ENCODE data around the gene FGFBP1.
"Not testable (repeated sequence)": the region's sequence is repeated elsewhere in the genome, so short reads cannot be mapped to it uniquely, and the experiment has no call there.

The FGFBP1 gene

DNA sequence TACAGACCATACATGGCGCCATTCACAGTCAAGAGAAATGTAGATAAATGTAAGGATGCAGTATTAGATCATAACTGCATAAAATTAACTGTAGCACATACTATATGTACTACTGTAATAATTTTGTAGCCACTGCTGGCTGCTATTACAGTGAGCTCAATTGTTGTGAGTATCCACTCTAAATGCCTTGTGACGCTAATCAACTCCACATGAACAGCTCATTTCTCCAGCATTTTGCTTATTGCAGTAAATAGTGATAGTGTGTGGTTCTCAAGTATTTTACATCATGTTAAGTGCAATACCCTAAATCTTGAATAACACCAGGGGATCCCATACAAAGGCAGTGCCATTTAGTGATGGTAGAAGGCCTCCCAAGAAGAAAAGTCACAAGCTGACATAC lies 21.2 kb downstream of the FGFBP1 start:
- TF ChIP-seq SPI1 (IDR thresholded peaks at IDR 0.05; ENCODE audit: low read depth, low read length): no peak
- no peak for TF ChIP-seq PAX5 (IDR thresholded peaks at IDR 0.05; ENCODE audit: insufficient read depth, low read length, severe bottlenecking)
- no peak for TF ChIP-seq TAF1 (IDR thresholded peaks at IDR 0.05; ENCODE audit: low read depth, low read length)
- no peak for TF ChIP-seq POLR2A (IDR thresholded peaks at IDR 0.05; ENCODE audit: low read depth, low read length)
- no peak for TF ChIP-seq POU2F2 (IDR thresholded peaks at IDR 0.05; ENCODE audit: low read depth, low read length)
- no peak for TF ChIP-seq POLR2AphosphoS5 (IDR thresholded peaks at IDR 0.05; ENCODE audit: low read depth, low read length)
- FAIRE-seq (no peak), DNase-seq (ENCODE audit: insufficient read length, low spot score) (no peak)

DNA sequence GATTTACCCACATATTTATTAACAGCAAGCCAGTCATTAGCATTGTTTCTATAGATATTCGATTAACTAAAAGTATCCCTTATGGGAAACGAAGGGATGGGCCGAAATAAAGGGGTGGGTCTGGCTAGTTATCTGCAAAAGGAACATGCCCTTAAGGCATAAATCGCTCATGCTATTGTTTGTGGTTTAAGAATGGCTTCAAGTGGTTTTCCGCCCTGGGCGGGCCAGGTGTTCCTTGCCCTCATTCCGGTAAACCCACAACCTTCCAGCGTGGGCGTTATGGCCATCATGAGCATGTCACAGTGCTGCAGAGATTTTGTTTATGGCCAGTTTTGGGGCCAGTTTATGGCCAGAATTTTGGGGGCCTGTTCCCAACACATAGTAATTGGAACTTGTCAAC lies 22.2 kb downstream of the FGFBP1 start:
- not testable (repeated sequence) for FAIRE-seq; DNase-seq (ENCODE audit: insufficient read length, low spot score)

DNA sequence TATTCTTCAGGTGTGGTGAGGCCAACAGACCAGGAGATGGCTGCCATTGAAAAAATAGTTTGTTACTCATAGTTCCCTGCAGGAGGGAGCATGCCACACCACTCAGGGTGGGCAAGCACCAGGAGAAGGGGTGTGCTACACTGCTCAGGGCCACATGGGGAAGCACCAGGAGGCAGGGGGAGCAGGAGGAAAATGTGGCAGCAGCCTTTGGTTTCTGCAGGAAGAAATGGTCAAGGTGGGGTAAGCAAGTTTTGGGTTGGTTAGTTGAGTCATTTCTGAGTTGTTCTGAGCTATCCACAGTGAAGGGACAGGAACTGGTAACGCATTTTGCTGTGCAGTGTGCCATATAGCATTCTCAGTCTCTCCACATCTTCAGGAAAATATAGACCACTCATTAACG lies 23.8 kb downstream of the FGFBP1 start:
- FAIRE-seq (no peak), DNase-seq (ENCODE audit: insufficient read length, low spot score) (no peak)
- TF ChIP-seq PAX5 (IDR thresholded peaks at IDR 0.05; ENCODE audit: insufficient read depth, low read length, severe bottlenecking) (no peak), TAF1 (IDR thresholded peaks at IDR 0.05; ENCODE audit: low read depth, low read length) (no peak), POLR2AphosphoS5 (IDR thresholded peaks at IDR 0.05; ENCODE audit: low read depth, low read length) (no peak), POU2F2 (IDR thresholded peaks at IDR 0.05; ENCODE audit: low read depth, low read length) (no peak), SPI1 (IDR thresholded peaks at IDR 0.05; ENCODE audit: low read depth, low read length) (no peak), POLR2A (IDR thresholded peaks at IDR 0.05; ENCODE audit: low read depth, low read length) (no peak)

DNA sequence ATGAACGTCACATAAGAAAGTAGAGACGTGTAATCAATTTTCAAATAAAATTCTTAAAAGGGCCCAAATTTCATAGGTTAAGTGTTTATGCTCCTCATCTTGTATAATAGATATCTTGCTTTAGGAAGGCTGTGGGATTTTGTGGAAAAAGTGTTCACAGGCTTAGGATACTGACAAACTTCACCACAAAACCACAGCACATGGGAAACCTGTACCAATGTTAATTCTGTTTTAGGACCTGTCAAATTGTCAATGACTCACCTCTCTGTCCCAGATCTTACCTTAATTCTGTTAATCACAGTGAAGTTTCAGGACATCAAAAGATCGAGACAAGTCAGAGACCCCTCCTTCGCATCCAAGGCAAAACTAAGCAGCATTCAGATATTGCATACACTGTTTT lies 24.2 kb downstream of the FGFBP1 start:
- FAIRE-seq: no peak
- no peak for DNase-seq (ENCODE audit: insufficient read length, low spot score)
- TF ChIP-seq POLR2AphosphoS5 (IDR thresholded peaks at IDR 0.05; ENCODE audit: low read depth, low read length) (no peak), POLR2A (IDR thresholded peaks at IDR 0.05; ENCODE audit: low read depth, low read length) (no peak), POU2F2 (IDR thresholded peaks at IDR 0.05; ENCODE audit: low read depth, low read length) (no peak), SPI1 (IDR thresholded peaks at IDR 0.05; ENCODE audit: low read depth, low read length) (no peak), TAF1 (IDR thresholded peaks at IDR 0.05; ENCODE audit: low read depth, low read length) (no peak), PAX5 (IDR thresholded peaks at IDR 0.05; ENCODE audit: insufficient read depth, low read length, severe bottlenecking) (no peak)

DNA sequence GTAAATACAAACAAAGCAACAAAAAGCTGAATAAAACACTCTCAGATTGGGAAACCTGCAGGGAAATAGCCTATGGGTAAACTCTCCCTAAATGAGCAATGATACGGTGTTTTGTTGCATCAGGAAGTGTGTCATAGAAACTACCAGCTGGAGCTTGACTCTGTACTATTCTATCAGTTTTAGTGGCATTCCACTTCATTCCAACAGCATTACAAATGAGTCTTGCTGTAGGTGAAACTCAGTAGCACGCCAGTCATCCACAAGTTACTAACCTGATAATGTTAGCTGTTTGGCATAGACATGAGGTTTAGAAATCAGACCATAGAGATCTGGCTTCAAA lies 24.9 kb downstream of the FGFBP1 start:
- FAIRE-seq: no peak
- DNase-seq (ENCODE audit: insufficient read length, low spot score): no peak
- no peak for TF ChIP-seq PAX5 (IDR thresholded peaks at IDR 0.05; ENCODE audit: insufficient read depth, low read length, severe bottlenecking)
- TF ChIP-seq POU2F2 (IDR thresholded peaks at IDR 0.05; ENCODE audit: low read depth, low read length): no peak
- no peak for TF ChIP-seq POLR2AphosphoS5 (IDR thresholded peaks at IDR 0.05; ENCODE audit: low read depth, low read length)
- TF ChIP-seq POLR2A (IDR thresholded peaks at IDR 0.05; ENCODE audit: low read depth, low read length): no peak
- no peak for TF ChIP-seq TAF1 (IDR thresholded peaks at IDR 0.05; ENCODE audit: low read depth, low read length)

DNA sequence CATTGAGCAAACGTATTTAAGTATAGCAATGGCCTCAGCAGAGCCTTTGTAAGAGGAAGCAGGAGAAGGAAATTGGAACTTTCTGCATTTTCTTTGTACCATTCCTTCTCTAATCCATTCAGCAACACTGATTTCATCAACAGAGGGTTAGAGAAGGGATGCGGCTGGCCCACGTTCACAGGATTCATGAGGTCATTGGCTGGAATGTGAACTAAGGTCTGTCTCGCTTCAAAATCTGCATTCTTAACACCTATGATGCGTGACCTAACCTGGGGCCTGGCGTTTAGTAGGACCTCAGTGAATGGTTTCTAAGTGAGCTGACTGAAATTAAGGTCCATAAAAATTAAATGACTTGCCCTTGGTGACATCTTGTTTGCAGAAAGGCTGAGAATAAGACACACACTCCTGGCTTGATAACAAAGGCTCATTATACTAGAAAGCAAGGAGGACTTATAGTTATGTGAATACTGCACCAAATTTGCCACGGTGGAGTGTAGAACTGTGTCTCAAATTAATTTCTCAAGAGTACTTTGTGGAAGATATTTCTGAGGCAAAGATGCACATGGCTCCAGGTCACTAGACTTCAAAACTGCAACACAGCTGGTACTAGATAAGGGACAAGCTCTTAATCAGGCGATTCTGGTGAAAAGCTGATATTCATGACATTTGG lies 25.4 kb downstream of the FGFBP1 start:
- FAIRE-seq (no peak), DNase-seq (ENCODE audit: insufficient read length, low spot score) (no peak)
- TF ChIP-seq TAF1 (IDR thresholded peaks at IDR 0.05; ENCODE audit: low read depth, low read length) (no peak), POLR2A (IDR thresholded peaks at IDR 0.05; ENCODE audit: low read depth, low read length) (no peak), POU2F2 (IDR thresholded peaks at IDR 0.05; ENCODE audit: low read depth, low read length) (no peak), POLR2AphosphoS5 (IDR thresholded peaks at IDR 0.05; ENCODE audit: low read depth, low read length) (no peak), PAX5 (IDR thresholded peaks at IDR 0.05; ENCODE audit: insufficient read depth, low read length, severe bottlenecking) (no peak), SPI1 (IDR thresholded peaks at IDR 0.05; ENCODE audit: low read depth, low read length) (no peak)

DNA sequence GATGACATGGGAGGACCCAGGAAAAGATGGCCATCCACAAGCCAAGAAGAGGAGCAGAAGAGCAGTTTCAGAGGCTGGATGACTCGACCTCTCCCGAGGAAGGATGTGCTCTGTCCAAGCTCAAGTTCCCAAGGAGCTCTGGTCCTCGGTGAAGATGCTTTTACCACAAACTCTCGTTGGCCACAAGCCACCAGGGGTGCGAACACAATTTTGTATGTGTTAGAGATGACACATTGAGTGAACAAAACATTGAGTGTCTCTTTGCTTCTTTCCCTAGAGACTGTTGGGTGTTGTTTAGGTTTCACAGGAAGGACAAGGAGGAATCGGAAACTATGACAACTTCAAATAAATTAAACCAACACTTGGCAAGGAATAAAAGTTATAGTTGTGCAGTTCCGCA lies 26.3 kb downstream of the FGFBP1 start:
- FAIRE-seq: no peak
- TF ChIP-seq PAX5 (IDR thresholded peaks at IDR 0.05; ENCODE audit: insufficient read depth, low read length, severe bottlenecking) (no peak), TAF1 (IDR thresholded peaks at IDR 0.05; ENCODE audit: low read depth, low read length) (no peak), POU2F2 (IDR thresholded peaks at IDR 0.05; ENCODE audit: low read depth, low read length) (no peak)
- no peak for DNase-seq (ENCODE audit: insufficient read length, low spot score)

DNA sequence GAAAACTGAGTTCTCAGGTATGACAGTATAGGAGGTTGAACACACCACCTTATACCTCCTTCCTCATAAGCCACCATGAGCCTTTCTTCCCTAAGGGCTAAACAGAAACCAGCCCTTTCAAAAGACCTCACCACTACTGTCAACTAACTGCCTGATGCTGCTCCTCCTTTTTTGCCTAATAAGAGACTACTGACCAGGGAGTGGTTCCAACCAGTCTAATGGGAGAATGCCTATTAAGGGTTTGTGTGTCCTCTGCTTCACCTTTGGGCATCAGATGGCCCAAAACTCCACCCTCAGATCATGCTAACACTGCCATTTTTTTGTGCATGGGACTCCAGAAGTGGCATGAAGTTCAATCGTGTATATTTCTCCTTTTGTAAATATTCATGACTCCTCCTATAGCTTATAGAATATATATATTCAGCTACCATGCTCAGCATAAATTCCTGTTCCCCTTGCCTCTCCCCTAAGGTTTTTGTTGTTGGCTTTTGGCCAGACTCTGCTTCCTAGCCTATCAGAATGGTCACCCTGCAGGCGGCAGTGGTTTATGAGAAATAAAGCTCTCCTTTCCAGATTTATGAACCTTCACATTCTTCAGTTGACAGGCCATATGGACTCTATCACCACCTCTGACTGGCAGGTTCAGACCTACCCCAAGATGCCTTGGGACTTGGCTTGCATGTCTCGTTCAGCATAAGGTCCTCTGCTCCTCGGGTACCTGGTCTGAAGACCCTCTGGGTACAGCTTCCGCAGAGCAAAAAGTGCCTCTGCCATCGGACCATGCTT lies 28.2 kb downstream of the FGFBP1 start:
- no peak for TF ChIP-seq POU2F2 (IDR thresholded peaks at IDR 0.05; ENCODE audit: low read depth, low read length)
- TF ChIP-seq POLR2A (IDR thresholded peaks at IDR 0.05; ENCODE audit: low read depth, low read length): no peak
- TF ChIP-seq SPI1 (IDR thresholded peaks at IDR 0.05; ENCODE audit: low read depth, low read length): no peak
- TF ChIP-seq TAF1 (IDR thresholded peaks at IDR 0.05; ENCODE audit: low read depth, low read length): no peak
- FAIRE-seq (no peak), DNase-seq (ENCODE audit: insufficient read length, low spot score) (no peak)

DNA sequence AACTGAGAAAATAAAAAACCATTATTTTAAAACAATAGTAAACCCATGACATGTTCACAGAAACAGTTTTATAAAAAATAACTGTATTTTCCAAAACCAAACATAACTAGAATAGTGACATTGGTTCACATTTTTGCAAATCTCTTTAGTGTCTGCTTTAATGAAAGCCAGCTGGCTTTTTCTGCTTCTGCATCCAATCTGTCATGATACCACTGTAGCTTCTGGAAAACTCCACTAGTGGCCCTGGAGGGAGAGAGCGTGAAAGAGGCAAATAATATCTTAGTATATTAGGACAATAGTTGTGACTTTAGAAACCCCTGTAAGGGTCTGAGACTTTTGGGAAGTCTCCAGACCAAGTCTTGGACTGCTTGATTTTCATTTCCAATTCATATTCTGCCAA lies 31.1 kb downstream of the FGFBP1 start:
- DNase-seq (ENCODE audit: insufficient read length, low spot score) (no peak), FAIRE-seq (no peak)
- no peak for TF ChIP-seq POU2F2 (IDR thresholded peaks at IDR 0.05; ENCODE audit: low read depth, low read length)
- no peak for TF ChIP-seq SPI1 (IDR thresholded peaks at IDR 0.05; ENCODE audit: low read depth, low read length)

DNA sequence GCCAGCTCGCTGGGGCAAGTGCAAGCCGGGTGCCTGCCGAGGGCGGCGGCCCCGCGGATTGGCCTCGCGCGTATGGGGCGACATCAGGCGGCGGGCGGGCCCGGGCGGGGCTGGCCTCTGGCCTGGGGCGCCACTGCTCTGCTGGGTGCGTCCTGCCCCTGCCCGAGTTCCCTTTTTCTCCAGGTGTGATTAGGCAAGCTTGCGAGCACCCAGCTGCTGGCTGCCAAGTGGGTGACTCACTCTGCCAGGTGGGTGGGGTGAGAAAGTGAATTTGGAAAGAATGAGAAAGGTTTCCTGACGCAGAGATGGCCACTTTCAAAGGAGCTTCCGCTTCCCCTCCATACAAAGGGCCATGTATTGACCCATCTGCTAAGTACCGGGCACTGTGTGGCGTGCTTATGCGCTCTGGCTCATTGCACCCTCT lies 32.5 kb downstream of the FGFBP1 start:
- no peak for FAIRE-seq
- no peak for DNase-seq (ENCODE audit: insufficient read length, low spot score)
- TF ChIP-seq SPI1 (IDR thresholded peaks at IDR 0.05; ENCODE audit: low read depth, low read length) (no peak), POU2F2 (IDR thresholded peaks at IDR 0.05; ENCODE audit: low read depth, low read length) (no peak), POLR2A (IDR thresholded peaks at IDR 0.05; ENCODE audit: low read depth, low read length) (no peak), PAX5 (IDR thresholded peaks at IDR 0.05; ENCODE audit: insufficient read depth, low read length, severe bottlenecking) (no peak)

All from GM12891 (cell line).